CD4-positive, alpha-beta T cell treated with Interleukin-6 for 4 hours (primary cell): ENCODE measurements around the gene TEX261.
"Not testable (repeated sequence)": the region's sequence is repeated elsewhere in the genome, so short reads cannot be mapped to it uniquely, and the experiment has no call there.

ENCODE experiments used
- DNase-seq: peaks from one replicate; pipeline ENCODE4 v3.0.0-alpha.2; 2020; ENCODE audit warnings: mixed read lengths

The TEX261 gene

GRCh38 chr2:70994699-70995425 is at the start of gene TEX261:
Gene TEX261, minus strand, starts transcription at chr2:70994873. Its CDS starts 116 bp downstream, at chr2:70994757.
- DNase-seq: peak; percentile 90

- DNase-seq: no peak
Observed at GRCh38 chr2:71043531-71044407, 49.1 kb upstream of the TEX261 start.

GRCh38 chr2:71042287-71042686 is 47.6 kb upstream of the TEX261 start:
- no peak for DNase-seq

- not testable (repeated sequence) for DNase-seq
Observed at GRCh38 chr2:71036296-71036695, 41.6 kb upstream of the TEX261 start.

GRCh38 chr2:71023553-71024243 is 29.0 kb upstream of the TEX261 start:
- peak; percentile 54 for DNase-seq

GRCh38 chr2:71021394-71021793 is 26.7 kb upstream of the TEX261 start:
- not testable (repeated sequence) for DNase-seq

GRCh38 chr2:71019989-71020388 is 25.3 kb upstream of the TEX261 start:
- not testable (repeated sequence) for DNase-seq

- DNase-seq: no peak
Observed at GRCh38 chr2:71018625-71019024, 24.0 kb upstream of the TEX261 start.

GRCh38 chr2:71011786-71012185 is 17.1 kb upstream of the TEX261 start:
- DNase-seq: not testable (repeated sequence)

GRCh38 chr2:71008342-71008741 is 13.7 kb upstream of the TEX261 start:
- DNase-seq: no peak

GRCh38 chr2:71006955-71007799 is 12.5 kb upstream of the TEX261 start:
- DNase-seq: no peak

GRCh38 chr2:71006323-71006722 is 11.7 kb upstream of the TEX261 start:
- DNase-seq: no peak

GRCh38 chr2:71005271-71006202 is 10.9 kb upstream of the TEX261 start:
- DNase-seq: no peak

GRCh38 chr2:71004857-71005256 is 10.2 kb upstream of the TEX261 start:
- DNase-seq: no peak

- no peak for DNase-seq
Observed at GRCh38 chr2:71003966-71004755, 9.5 kb upstream of the TEX261 start.

- DNase-seq: no peak
Observed at GRCh38 chr2:71003396-71003795, 8.7 kb upstream of the TEX261 start.

GRCh38 chr2:71001981-71002570 is 7.4 kb upstream of the TEX261 start:
- DNase-seq: no peak

GRCh38 chr2:71001592-71001927 is 6.9 kb upstream of the TEX261 start:
- DNase-seq: no peak

GRCh38 chr2:71000780-71001591 is 6.3 kb upstream of the TEX261 start:
- peak; percentile 88 for DNase-seq
